Fibroblast of villous mesenchyme (primary cell): ENCODE measurements around the gene RBSN. TPM values are rescaled to one million over a fixed set of nuclear protein-coding genes. Genes with fewer than 3 reads are reported as not detected.

Experiments used
- DNase-seq: peaks from one replicate; pipeline ENCODE4 v3.0.0-alpha.2; 2010; ENCODE audit warnings: low read depth
- H3K4me3 ChIP-seq: 2 replicates; pipeline ENCODE4 v1.5.1; 2011; ENCODE audit warnings: low read depth, mild to moderate bottlenecking, low read length
- total RNA-seq: library from RNA; depleted of rRNA; stranded (reverse); fragments of >200 nt; gene quantifications from 2 replicates; pipeline ENCODE4 v1.2.3, GENCODE V29; 2012
- TF ChIP-seq, protein P1 (sequence below): IDR thresholded peaks from 2 replicates; pipeline ENCODE4 v1.5.1; 2012; ENCODE audit warnings: low read depth, mild to moderate bottlenecking, low read length; ENCODE audit not compliant: insufficient read depth

Gene RBSN
- total RNA-seq, 1 donor = 25.9 TPM

DNA sequence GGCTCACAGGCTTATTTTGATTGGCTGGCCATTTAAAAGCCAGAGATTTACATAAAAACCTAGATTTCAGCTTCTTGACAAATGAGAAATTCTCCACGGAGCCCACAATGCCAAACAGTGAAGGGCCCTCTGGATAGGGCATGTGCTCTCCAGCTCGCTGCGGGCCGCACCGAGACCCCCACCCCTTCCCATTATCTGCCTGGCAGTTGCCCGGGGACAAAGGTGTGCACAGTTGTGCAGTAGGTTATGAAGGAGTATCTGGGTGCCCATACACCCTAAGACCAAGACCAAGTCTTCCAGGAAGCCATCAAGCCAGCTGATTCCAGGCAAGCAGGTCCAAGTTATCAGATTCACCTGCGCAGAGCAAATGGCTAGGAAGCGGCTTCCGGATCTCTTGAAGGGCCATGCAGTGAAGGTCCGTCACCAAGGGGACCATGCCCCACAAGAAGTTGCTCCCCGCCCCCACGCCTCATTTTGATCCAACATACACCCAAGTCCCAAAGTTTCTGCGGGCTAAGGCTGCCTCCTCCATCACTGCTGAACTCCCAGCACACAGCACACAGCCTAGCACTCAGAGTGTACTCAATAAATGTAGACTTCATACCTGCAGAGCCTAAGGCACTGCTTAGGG is 35.2 kb downstream of the RBSN start:
- TF ChIP-seq, protein P1, sequence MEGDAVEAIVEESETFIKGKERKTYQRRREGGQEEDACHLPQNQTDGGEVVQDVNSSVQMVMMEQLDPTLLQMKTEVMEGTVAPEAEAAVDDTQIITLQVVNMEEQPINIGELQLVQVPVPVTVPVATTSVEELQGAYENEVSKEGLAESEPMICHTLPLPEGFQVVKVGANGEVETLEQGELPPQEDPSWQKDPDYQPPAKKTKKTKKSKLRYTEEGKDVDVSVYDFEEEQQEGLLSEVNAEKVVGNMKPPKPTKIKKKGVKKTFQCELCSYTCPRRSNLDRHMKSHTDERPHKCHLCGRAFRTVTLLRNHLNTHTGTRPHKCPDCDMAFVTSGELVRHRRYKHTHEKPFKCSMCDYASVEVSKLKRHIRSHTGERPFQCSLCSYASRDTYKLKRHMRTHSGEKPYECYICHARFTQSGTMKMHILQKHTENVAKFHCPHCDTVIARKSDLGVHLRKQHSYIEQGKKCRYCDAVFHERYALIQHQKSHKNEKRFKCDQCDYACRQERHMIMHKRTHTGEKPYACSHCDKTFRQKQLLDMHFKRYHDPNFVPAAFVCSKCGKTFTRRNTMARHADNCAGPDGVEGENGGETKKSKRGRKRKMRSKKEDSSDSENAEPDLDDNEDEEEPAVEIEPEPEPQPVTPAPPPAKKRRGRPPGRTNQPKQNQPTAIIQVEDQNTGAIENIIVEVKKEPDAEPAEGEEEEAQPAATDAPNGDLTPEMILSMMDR = no peak
- H3K4me3 ChIP-seq = peak overlapping the region; percentile 89
- DNase-seq = no peak

DNA sequence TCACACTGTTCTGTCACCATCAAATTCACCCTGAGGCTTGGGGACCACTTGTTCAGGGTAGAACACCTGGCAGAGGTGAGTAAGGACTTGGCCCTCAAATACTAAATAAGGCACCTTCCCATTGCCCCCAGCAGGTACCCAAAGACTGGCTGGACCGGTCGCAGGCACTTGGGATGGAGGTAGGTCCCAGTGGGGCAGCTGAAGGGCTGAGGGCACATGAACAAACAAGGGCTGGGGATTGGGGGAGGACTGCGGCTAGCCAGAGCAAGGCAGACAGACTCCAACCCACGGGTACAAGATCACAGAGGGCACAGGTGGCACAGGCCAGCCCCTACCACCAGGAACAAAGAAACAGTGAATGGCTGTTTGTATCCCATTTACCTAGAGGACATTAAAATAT is 35.7 kb downstream of the RBSN start:
- H3K4me3 ChIP-seq = no peak overlapping the region
- TF ChIP-seq, protein P1 = no peak
- no peak for DNase-seq

DNA sequence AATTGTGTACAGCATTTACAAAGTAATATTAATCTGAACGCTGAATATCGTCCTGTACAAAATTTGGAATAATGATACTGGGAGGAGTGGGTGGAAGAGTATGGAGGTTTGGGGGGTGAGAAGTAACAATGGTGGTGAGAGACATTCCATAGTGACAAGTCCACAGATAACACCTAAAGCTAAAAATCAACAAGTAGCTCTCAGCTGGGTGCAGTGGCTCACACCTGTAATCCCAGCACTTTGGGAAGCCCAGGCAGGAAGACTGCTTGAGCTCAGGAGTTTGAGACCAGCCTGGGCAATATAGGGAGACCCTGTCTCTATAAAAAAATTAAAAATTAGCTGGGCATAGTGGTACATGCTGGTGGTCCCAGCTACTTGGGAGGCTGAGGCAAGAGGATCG is 38.9 kb downstream of the RBSN start:
- TF ChIP-seq, protein P1 = no peak
- DNase-seq = no peak
- H3K4me3 ChIP-seq = no peak overlapping the region

DNA sequence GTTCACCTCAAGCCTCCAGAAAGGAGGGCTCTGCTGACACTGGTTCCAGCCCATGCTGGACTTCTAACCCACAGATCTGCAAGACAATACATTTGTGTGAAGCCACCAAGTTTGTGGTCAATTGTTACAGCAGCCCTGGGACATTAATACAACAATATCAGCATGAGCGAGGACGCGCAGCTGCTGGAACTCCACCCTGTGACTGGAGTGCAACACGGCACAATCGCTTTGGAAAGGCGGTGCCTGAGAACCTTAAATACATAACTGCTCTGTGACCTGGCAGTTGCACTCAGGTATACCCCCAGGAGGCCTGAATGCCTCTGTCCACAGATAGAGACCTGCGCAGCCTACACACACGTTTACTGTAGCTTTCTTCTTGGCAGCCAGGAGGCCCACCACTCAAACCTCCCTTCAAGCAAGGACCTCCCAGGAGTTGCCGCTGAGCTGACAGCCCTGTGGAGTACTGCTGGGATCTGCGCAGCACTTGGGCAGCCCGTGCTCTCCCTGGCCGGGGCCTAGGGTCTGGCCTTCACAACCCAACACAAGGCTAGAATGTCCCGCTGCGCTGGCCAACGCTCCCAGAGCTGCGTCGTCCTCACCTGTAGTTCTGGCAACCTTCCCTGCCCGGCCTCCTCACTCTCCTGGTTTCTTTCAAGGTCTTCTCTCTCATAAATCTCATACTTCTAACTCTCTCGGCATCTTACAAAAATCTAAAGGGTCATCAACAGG is 42.1 kb downstream of the RBSN start:
- TF ChIP-seq, protein P1 = no peak
- H3K4me3 ChIP-seq = no peak overlapping the region
- DNase-seq = no peak

DNA sequence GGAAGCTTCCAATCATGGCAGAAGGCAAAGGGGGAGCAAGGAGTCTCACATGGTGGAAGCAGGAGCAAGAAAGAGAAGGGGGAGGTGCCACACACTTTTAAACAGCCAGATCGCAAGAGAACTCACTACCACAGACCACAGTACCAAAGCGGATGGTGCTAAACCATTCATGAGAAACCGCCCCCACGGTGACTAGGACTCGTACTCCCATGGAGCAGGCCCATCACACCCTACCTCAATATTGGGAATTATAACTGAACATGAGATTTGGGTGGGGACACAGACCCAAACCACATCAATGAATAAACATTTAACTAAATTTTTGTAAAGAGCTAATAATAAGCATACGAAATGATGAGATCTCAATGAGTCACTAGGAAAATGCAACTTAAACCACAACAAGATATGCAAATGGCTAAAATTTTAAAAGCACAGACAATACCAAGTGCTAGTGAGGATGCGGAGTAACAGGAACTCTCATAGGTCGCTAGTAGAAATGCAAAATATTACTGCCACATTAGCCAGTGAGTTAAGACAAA is 43.9 kb downstream of the RBSN start:
- H3K4me3 ChIP-seq = no peak overlapping the region
- no peak for DNase-seq
- TF ChIP-seq, protein P1 = no peak

DNA sequence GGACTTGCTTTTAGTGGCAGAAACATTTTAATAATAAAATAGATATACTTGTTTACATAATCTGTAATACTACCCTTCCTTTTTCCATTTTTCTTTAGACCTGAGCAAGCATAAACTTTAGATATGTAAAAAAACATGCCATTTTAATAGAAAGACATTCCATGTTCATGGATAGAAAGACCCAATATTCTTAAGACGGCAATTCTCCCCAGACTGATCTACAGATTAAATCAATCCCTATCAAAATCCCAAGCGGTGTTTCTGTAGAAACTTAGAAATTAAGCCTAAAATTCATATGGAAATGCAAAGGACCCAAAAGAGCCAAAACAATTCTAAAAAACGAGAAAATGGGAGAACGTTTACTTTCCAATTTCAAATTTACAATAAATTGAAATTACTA is 45.4 kb downstream of the RBSN start:
- no peak for DNase-seq
- no peak overlapping the region for H3K4me3 ChIP-seq
- TF ChIP-seq, protein P1 = no peak
